Spleen (tissue), 13 donors: ENCODE data around the gene SLC17A3. TPM values are rescaled to one million over a fixed set of nuclear protein-coding genes. Genes with fewer than 3 reads are reported as not detected.

Experiments
- DNase-seq: peaks from one replicate; pipeline ENCODE4 v3.0.0-alpha.2; 2020
- H3K27ac ChIP-seq, 8 donors: fragments of 200-600 bp; sonication (generic) in 7 of 8; 1 replicate in 4 of 8; 2 replicates in 4 of 8; pipeline versions ENCODE4 v1.5.0 to v1.8.0; 2016 to 2021; ENCODE audit warnings: inconsistent platforms in 4 of 8, mild to moderate bottlenecking in 4 of 8, moderate library complexity in 1 of 8
- H3K27me3 ChIP-seq, 7 donors: fragments of 200-600 bp; sonication (generic) in 6 of 7; replicated peaks in 1 of 7; 1 replicate in 4 of 7; 2 replicates in 3 of 7; pipeline versions ENCODE4 v1.5.0 to v1.8.0; 2016 to 2021; ENCODE audit warnings: inconsistent platforms in 3 of 7, mild to moderate bottlenecking in 1 of 7
- H3K36me3 ChIP-seq, 6 donors: fragments of 200-600 bp; sonication (generic) in 5 of 6; 1 replicate in 4 of 6; 2 replicates in 2 of 6; pipeline versions ENCODE4 v1.5.0 to v1.8.0; 2016 to 2021; ENCODE audit warnings: inconsistent platforms in 2 of 6
- H3K4me1 ChIP-seq, 6 donors: fragments of 200-600 bp; sonication (generic) in 5 of 6; 1 replicate in 3 of 6; 2 replicates in 3 of 6; pipeline versions ENCODE4 v1.5.0 to v1.8.0; 2016 to 2021; ENCODE audit warnings: inconsistent platforms in 3 of 6
- H3K4me3 ChIP-seq, 8 donors: fragments of 200-600 bp; sonication (generic) in 7 of 8; 1 replicate in 4 of 8; 2 replicates in 4 of 8; pipeline versions ENCODE4 v1.5.0 to v1.8.0; 2016 to 2021; ENCODE audit warnings: inconsistent platforms in 4 of 8, mild to moderate bottlenecking in 4 of 8, moderate library complexity in 2 of 8
- H3K9me3 ChIP-seq, 8 donors: fragments of 200-600 bp; sonication (generic) in 7 of 8; 1 replicate in 4 of 8; 2 replicates in 4 of 8; pipeline versions ENCODE4 v1.5.0 to v1.8.0; 2016 to 2021; ENCODE audit warnings: inconsistent platforms in 4 of 8
- CTCF ChIP-seq, 11 experiments: fragments of 200-600 bp in 7 of 11; fragments of 450-650 bp in 4 of 11; sonication (generic) in 4 of 11; IDR thresholded peaks in 8 of 11; conservative IDR thresholded peaks in 3 of 11; 1 replicate in 7 of 11; 2 replicates in 4 of 11; pipeline versions ENCODE4 v1.4.0 to v1.8.0; 2016 to 2021; ENCODE audit warnings: antibody characterized with exemption in 11 of 11, inconsistent platforms in 4 of 11, mild to moderate bottlenecking in 1 of 11
- POLR2A ChIP-seq, 3 donors: fragments of 450-650 bp; IDR thresholded peaks; one replicate each; pipeline ENCODE4 v1.5.1; 2017; ENCODE audit warnings: antibody characterized with exemption in 3 of 3, mild to moderate bottlenecking in 1 of 3
- POLR2AphosphoS5 ChIP-seq, 3 donors: sonication (generic); formaldehyde crosslinking; IDR thresholded peaks; one replicate each; pipeline ENCODE4 v1.5.1; 2017; ENCODE audit warnings: antibody characterized with exemption in 3 of 3
- WGBS, 5 donors: extraction: QIAGEN DNeasy Blood & Tissue Kit in 3 of 5; methylation state at CpG; one replicate each; pipeline versions ENCODE4 v1.1.5 to v1.1.7; 2013 to 2018; 5-methylcytosine and 5-hydroxymethylcytosine counted together
- intact Hi-C: fragments of 100-400 bp; cut with DNase I; formaldehyde crosslinking; loops from one replicate; pipeline ENCODE4 v1.15.0; 2023; ENCODE audit warnings: low total_unique reads
- long read RNA-seq, 2 donors: transcript quantifications; one replicate each; lab custom pipeline, GENCODE V29; 2026
- polyA plus RNA-seq, 3 donors: library from polyadenylated mRNA; stranded (reverse); fragments of 200-250 nt; gene quantifications; one replicate each; pipeline ENCODE4 v1.2.1, GENCODE V29; 2013
- total RNA-seq, 7 donors: library from RNA; depleted of rRNA in 3 of 7; stranded (reverse); fragments of >200 nt in 3 of 7; fragmentation: NEBNext Ultra II Directional in 4 of 7; extraction: Animal tissue kit (Norgen Biotek cat#: 25700) in 4 of 7; gene quantifications; one replicate each; pipeline versions ENCODE4 v1.1.0 to v1.2.1, GENCODE V29; 2016 to 2021
- donor health status: healthy with polysubstance abuse.
- donor health status: DM: no; HTN: no; CAD: no; lungs with moderate emphysema.
- donor health status: DM: no; HTN: no; CAD: no.
- donor health status: Bipolar disorder and iron deficiency.
- donor health status: healthy.
- donor health status: DM: no; HTN: no; CAD: no.
- donor health status: DM: yes; HTN: yes; CAD: no.

The SLC17A3 gene
- total RNA-seq (not detected), polyA plus RNA-seq (under 1 TPM in 1 of 3 donors, not detected in 2; 0.11 TPM)
- long read RNA-seq, donor 1: 0 reads
- long read RNA-seq, donor 2: 0 reads

GRCh38 chr6:25874118-25874517, at the start of gene SLC17A3:
TSS of gene SLC17A3 (minus strand) at chr6:25874243. CDS start at chr6:25868387, 5,856 bp downstream.
- Histone ChIP-seq H3K36me3 (no peaks in the 10 kb centered on the region), H3K4me1 (no peaks in the 10 kb centered on the region), H3K4me3 (no peak within 1 kb of the TSS), H3K9me3 (no peaks in the 10 kb centered on the region), H3K27me3 (no peaks in the 10 kb centered on the region), H3K27ac (no peak within 1 kb of the TSS)
- WGBS, 5 donors: 93 to 96% (median 94%) methylated on average over 3 of the region's 3 CpGs
- DNase-seq: no peak
- intact Hi-C loops: no loop called here
- TF ChIP-seq CTCF (IDR thresholded peaks at IDR 0.05 in 8 of 11, conservative IDR thresholded peaks at IDR 0.05 in 3 of 11) (no peak), POLR2A (IDR thresholded peaks at IDR 0.05) (no peak), POLR2AphosphoS5 (IDR thresholded peaks at IDR 0.05) (no peak)

- DNase-seq: no peak
- intact Hi-C loops: no loop called here
Measured at GRCh38 chr6:25922301-25922700, 48.3 kb upstream of the SLC17A3 start.

DNA sequence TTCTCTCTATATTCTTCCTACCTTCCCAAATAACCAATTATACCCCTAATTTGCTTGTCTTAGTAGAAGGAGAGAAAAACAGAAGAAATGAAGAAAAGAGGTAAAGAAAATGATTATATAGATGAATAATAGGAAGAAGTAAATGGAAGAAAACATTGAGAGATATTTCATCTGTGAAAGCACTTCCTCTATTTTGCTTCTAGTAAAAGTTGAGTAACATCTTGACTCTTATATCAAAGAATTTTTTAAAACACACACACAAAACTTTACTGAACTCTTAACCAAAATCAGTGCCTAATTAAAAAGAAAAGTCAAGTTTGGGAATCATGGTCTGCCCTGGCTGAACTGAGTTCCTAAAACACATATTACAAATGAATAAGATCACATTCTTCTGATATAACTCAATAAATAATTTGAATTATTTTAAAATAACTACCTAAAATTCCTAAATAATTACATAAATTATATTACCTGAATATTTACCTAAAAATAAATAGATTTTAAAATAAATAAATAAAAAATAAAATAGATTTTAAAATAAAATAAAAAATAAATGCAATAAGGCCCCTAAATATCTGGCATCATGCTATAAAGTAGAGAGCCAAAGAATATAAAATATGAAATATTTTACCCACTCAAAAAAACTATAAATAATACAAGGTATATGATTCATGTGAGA, 47.6 kb upstream of the SLC17A3 start:
- no peak for TF ChIP-seq POLR2A (IDR thresholded peaks at IDR 0.05)
- TF ChIP-seq CTCF (IDR thresholded peaks at IDR 0.05 in 8 of 11, conservative IDR thresholded peaks at IDR 0.05 in 3 of 11): no peak
- TF ChIP-seq POLR2AphosphoS5 (IDR thresholded peaks at IDR 0.05): no peak
- no peaks in the 10 kb centered on the region for H3K4me1 ChIP-seq
- intact Hi-C loops: no loop called here

More at GRCh38 chr6:25922301-25922700, 48.3 kb upstream of the SLC17A3 start:
- no peaks in the 10 kb centered on the region for H3K27me3 ChIP-seq
- no peak overlapping the region for H3K27ac ChIP-seq
- no peaks in the 10 kb centered on the region for H3K36me3 ChIP-seq
- TF ChIP-seq POLR2A (IDR thresholded peaks at IDR 0.05) (no peak), POLR2AphosphoS5 (IDR thresholded peaks at IDR 0.05) (no peak), CTCF (IDR thresholded peaks at IDR 0.05 in 8 of 11, conservative IDR thresholded peaks at IDR 0.05 in 3 of 11) (no peak)
- H3K9me3 ChIP-seq: no peaks in the 10 kb centered on the region
- WGBS, 5 donors: 82 to 97% (median 90%) methylated on average over 2 of the region's 2 CpGs
- H3K4me1 ChIP-seq: no peaks in the 10 kb centered on the region
- H3K4me3 ChIP-seq: no peak overlapping the region

DNA sequence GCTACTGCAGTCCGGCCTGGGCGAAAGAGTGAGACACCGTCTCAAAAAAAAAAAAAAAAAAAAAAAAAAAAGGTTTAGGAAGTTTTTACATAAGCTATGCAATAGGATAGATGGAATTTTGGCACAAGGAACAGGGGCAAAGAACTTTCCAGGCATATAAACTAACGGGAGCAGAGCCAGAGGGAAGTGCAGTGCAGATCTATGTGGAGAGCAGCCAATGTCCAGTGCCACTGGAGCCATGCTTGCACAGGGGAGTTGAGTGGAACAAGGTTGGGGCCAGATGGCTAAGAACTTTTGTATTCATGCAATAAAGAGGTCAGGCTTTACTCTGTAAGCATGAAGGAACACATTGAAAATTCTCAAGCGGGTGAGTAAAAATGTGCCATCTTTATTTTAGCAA, 45.6 kb upstream of the SLC17A3 start:
- WGBS, 5 donors: 87 to 95% (median 93%) methylated on average over 4 to 5 of the region's 5 CpGs

More for the DNA sequence above, 47.6 kb upstream of the SLC17A3 start:
- Histone ChIP-seq H3K27me3 (no peaks in the 10 kb centered on the region), H3K9me3 (no peaks in the 10 kb centered on the region), H3K4me3 (no peak overlapping the region), H3K36me3 (no peaks in the 10 kb centered on the region), H3K27ac (no peak overlapping the region)
- no peak for DNase-seq

More for the DNA sequence above, 45.6 kb upstream of the SLC17A3 start:
- TF ChIP-seq CTCF (IDR thresholded peaks at IDR 0.05 in 8 of 11, conservative IDR thresholded peaks at IDR 0.05 in 3 of 11) (no peak), POLR2AphosphoS5 (IDR thresholded peaks at IDR 0.05) (no peak), POLR2A (IDR thresholded peaks at IDR 0.05) (no peak)
- no peak for DNase-seq
- H3K27ac ChIP-seq: no peak overlapping the region
- no peaks in the 10 kb centered on the region for H3K9me3 ChIP-seq
- no peak overlapping the region for H3K4me3 ChIP-seq
- intact Hi-C loops: no loop called here
- no peaks in the 10 kb centered on the region for H3K36me3 ChIP-seq
- no peaks in the 10 kb centered on the region for H3K4me1 ChIP-seq
- H3K27me3 ChIP-seq: no peaks in the 10 kb centered on the region
